K562 (cell line): ENCODE measurements around the gene TESMIN.

Source experiments
- ADNP ChIP-seq: fragments of 200-800 bp; sonication (Bioruptor generic); IDR thresholded peaks from 2 replicates; pipeline ENCODE4 v1.6.1; 2016; ENCODE audit warnings: missing genetic modification characterization, missing compliant biosample characterization
- BCL6 ChIP-seq: fragments of 250-450 bp; sonication (Bioruptor Pico); IDR thresholded peaks from 2 replicates; pipeline ENCODE4 v1.4.0; 2020
- EGR1 ChIP-seq: fragments of 450-650 bp; conservative IDR thresholded peaks from 2 replicates; pipeline ENCODE4 v1.6.1; 2017; ENCODE audit warnings: mild to moderate bottlenecking
- PRDM10 ChIP-seq: fragments of 450-650 bp; IDR thresholded peaks from 2 replicates; pipeline ENCODE4 v1.6.1; 2018; ENCODE audit not compliant: partially characterized antibody
- RFX1 ChIP-seq: fragments of 450-650 bp; IDR thresholded peaks from 2 replicates; pipeline ENCODE4 v1.6.1; 2016; ENCODE audit warnings: mild to moderate bottlenecking, moderate library complexity
- ZNF584 ChIP-seq: fragments of 200-800 bp; sonication (Bioruptor generic); IDR thresholded peaks from 2 replicates; pipeline ENCODE4 v1.6.1; 2016; ENCODE audit warnings: low read depth, mild to moderate bottlenecking, missing genetic modification characterization, missing compliant biosample characterization

- TF ChIP-seq BCL6 = no peak
- TF ChIP-seq EGR1 = no peak
- TF ChIP-seq ZNF584 (CRISPR knock-in tag) = no peak
- TF ChIP-seq ADNP = no peak
- no peak for TF ChIP-seq RFX1
- no peak for TF ChIP-seq PRDM10
Observed at GRCh38 chr11:68750195-68751003, 921 bp downstream of the TESMIN start.
